Fibroblast of villous mesenchyme (primary cell): Measurements from ENCODE around the gene PLA2G4F. TPM values are rescaled to one million over a fixed set of nuclear protein-coding genes. Genes with fewer than 3 reads are reported as not detected.

ENCODE experiments used
- DNase-seq: peaks from one replicate; pipeline ENCODE4 v3.0.0-alpha.2; 2010; ENCODE audit warnings: low read depth
- H3K4me3 ChIP-seq: 2 replicates; pipeline ENCODE4 v1.5.1; 2011; ENCODE audit warnings: low read depth, mild to moderate bottlenecking, low read length
- CTCF ChIP-seq: IDR thresholded peaks from 2 replicates; pipeline ENCODE4 v1.5.1; 2012; ENCODE audit warnings: low read depth, mild to moderate bottlenecking, low read length; ENCODE audit not compliant: insufficient read depth
- total RNA-seq: library from RNA; depleted of rRNA; stranded (reverse); fragments of >200 nt; gene quantifications from 2 replicates; pipeline ENCODE4 v1.2.3, GENCODE V29; 2012

PLA2G4F gene
- total RNA-seq, 1 donor = not detected

GRCh38 chr15:42133886-42134502 lies 22.4 kb downstream of the PLA2G4F start:
- peak; percentile 21 for DNase-seq
- TF ChIP-seq CTCF = peak; percentile 69
- no peak overlapping the region for H3K4me3 ChIP-seq

GRCh38 chr15:42133356-42133755 lies 23.1 kb downstream of the PLA2G4F start:
- no peak for TF ChIP-seq CTCF
- H3K4me3 ChIP-seq = no peak overlapping the region
- DNase-seq = no peak

GRCh38 chr15:42131826-42132806 lies 24.3 kb downstream of the PLA2G4F start:
- no peak for DNase-seq
- no peak for TF ChIP-seq CTCF
- H3K4me3 ChIP-seq = no peak overlapping the region

GRCh38 chr15:42131006-42131405 lies 25.4 kb downstream of the PLA2G4F start:
- H3K4me3 ChIP-seq = no peak overlapping the region
- no peak for DNase-seq
- no peak for TF ChIP-seq CTCF

- TF ChIP-seq CTCF = no peak
- H3K4me3 ChIP-seq = no peak overlapping the region
- no peak for DNase-seq
These were observed 26.0 kb downstream of the PLA2G4F start for GRCh38 chr15:42130246-42130986.

GRCh38 chr15:42129364-42129763 lies 27.1 kb downstream of the PLA2G4F start:
- TF ChIP-seq CTCF = no peak
- DNase-seq = no peak
- H3K4me3 ChIP-seq = no peak overlapping the region
